GM12878 (cell line): ENCODE data around the gene FAM151A. TPM values are rescaled to one million over a fixed set of nuclear protein-coding genes. Genes with fewer than 3 reads are reported as not detected.

Source experiments
- ATAC-seq: fragments of 200-7000 bp; cut with Tn5 transposase; 3 replicates; pipeline ENCODE4 v1.9.1; 2020; ENCODE audit warnings: mild to moderate bottlenecking, moderate library complexity
- BruUV-seq: library from RNA; stranded (reverse); fragments of 400-500 nt; replicated peaks from 2 replicates; lab custom pipeline; 2021; lab: Mats Ljungman, UMichigan
- CTCF ChIA-PET: fragments of 300-600 bp; sonication (Branson Sonifier 250); formaldehyde crosslinking; extraction: SDS; loops from one replicate; lab custom pipeline; 2021; ENCODE audit warnings: inconsistent platforms; lab: Yijun Ruan, JAX
- POLR2A ChIA-PET: fragments of 350-600 bp; formaldehyde crosslinking; extraction: SDS; loops from one replicate; lab custom pipeline; 2021; ENCODE audit warnings: inconsistent platforms; lab: Charles Lee
- RAD21 ChIA-PET: fragments of 300-600 bp; sonication (Branson Sonifier 250); formaldehyde crosslinking; loops from one replicate; lab custom pipeline; 2023; ENCODE audit warnings: antibody characterized with exemption; ENCODE audit not compliant: unreplicated experiment; lab: Charles Lee
- SMC1A ChIA-PET: fragments of 300-600 bp; sonication (Branson Sonifier 250); formaldehyde crosslinking; loops from one replicate; lab custom pipeline; 2023; ENCODE audit not compliant: unreplicated experiment, uncharacterized antibody; lab: Charles Lee
- DNase-seq: peaks from one replicate; pipeline ENCODE4 v3.0.0-alpha.2; 2011; ENCODE audit warnings: low read depth, low spot score
- FAIRE-seq: peaks from 3 replicates; lab custom pipeline; 2011; peaks lifted over from hg19 to GRCh38; lab: Jason Lieb, UNC
- H2AFZ ChIP-seq: 2 replicates; pipeline ENCODE4 v1.6.0; 2011; ENCODE audit warnings: low read depth, low read length, control low read depth; ENCODE audit not compliant: control insufficient read depth
- H3K27ac ChIP-seq: 2 replicates; pipeline ENCODE4 v1.5.1; 2011; ENCODE audit warnings: control low read depth; ENCODE audit not compliant: control insufficient read depth, insufficient read depth
- H3K27me3 ChIP-seq, 2 experiments: replicated peaks in 1 of 2; 2 replicates each; pipeline versions ENCODE4 v1.6.0 to v1.6.1; 2011; ENCODE audit warnings: low read length in 1 of 2; ENCODE audit not compliant: control insufficient read depth in 2 of 2, insufficient read depth in 2 of 2
- H3K36me3 ChIP-seq, 2 experiments: 2 replicates each; pipeline ENCODE4 v1.5.1; 2011; ENCODE audit warnings: low read length in 1 of 2; ENCODE audit not compliant: control insufficient read depth in 2 of 2, insufficient read depth in 2 of 2
- H3K4me1 ChIP-seq: 2 replicates; pipeline ENCODE4 v1.6.1; 2011; ENCODE audit warnings: mild to moderate bottlenecking, low read length, moderate library complexity, mixed read lengths; ENCODE audit not compliant: control insufficient read depth, insufficient read depth
- H3K4me2 ChIP-seq: 2 replicates; pipeline ENCODE4 v1.6.0; 2011; ENCODE audit warnings: control low read depth; ENCODE audit not compliant: control insufficient read depth, insufficient read depth
- H3K4me3 ChIP-seq: fragments of 200-600 bp; sonication (generic); 2 replicates; pipeline ENCODE4 v1.5.1; 2016
- H3K79me2 ChIP-seq: 2 replicates; pipeline ENCODE4 v1.6.0; 2011; ENCODE audit warnings: low read length; ENCODE audit not compliant: control insufficient read depth, insufficient read depth
- H3K9ac ChIP-seq: 2 replicates; pipeline ENCODE4 v1.8.0; 2011; ENCODE audit warnings: low read length, control low read depth, mixed read lengths; ENCODE audit not compliant: control insufficient read depth, insufficient read depth
- H3K9me3 ChIP-seq: replicated peaks from 3 replicates; pipeline ENCODE4 v1.5.1; 2011; ENCODE audit warnings: mild to moderate bottlenecking, low read length; ENCODE audit not compliant: control insufficient read depth, insufficient read depth
- H4K20me1 ChIP-seq: 2 replicates; pipeline ENCODE4 v1.6.0; 2011; ENCODE audit not compliant: control insufficient read depth, insufficient read depth
- CBFB ChIP-seq: IDR thresholded peaks from 2 replicates; pipeline ENCODE4 v1.6.1; 2016; ENCODE audit warnings: antibody characterized with exemption, low read depth
- CHD4 ChIP-seq: fragments of 200-600 bp; sonication (generic); IDR thresholded peaks from 2 replicates; pipeline ENCODE4 v1.6.1; 2016; ENCODE audit warnings: mild to moderate bottlenecking
- DPF2 ChIP-seq: fragments of 450-650 bp; IDR thresholded peaks from 2 replicates; pipeline ENCODE4 v1.6.1; 2017; ENCODE audit warnings: mild to moderate bottlenecking
- E2F8 ChIP-seq: fragments of 450-650 bp; IDR thresholded peaks from 2 replicates; pipeline ENCODE4 v1.6.1; 2018; ENCODE audit warnings: mild to moderate bottlenecking, low read depth, moderate library complexity; ENCODE audit not compliant: partially characterized antibody
- HDAC2 ChIP-seq: fragments of 200-600 bp; sonication (generic); IDR thresholded peaks from 2 replicates; pipeline ENCODE4 v1.6.1; 2017
- MYB ChIP-seq: fragments of 150-350 bp; IDR thresholded peaks from 2 replicates; pipeline ENCODE4 v1.6.1; 2014; ENCODE audit warnings: mild to moderate bottlenecking, low read depth, low read length, borderline replicate concordance
- NKRF ChIP-seq: fragments of 450-650 bp; conservative IDR thresholded peaks from 2 replicates; pipeline ENCODE4 v1.6.1; 2017; ENCODE audit warnings: mild to moderate bottlenecking, moderate library complexity
- NR2C1 ChIP-seq: fragments of 450-650 bp; IDR thresholded peaks from 2 replicates; pipeline ENCODE4 v1.6.1; 2017; ENCODE audit warnings: antibody characterized with exemption, mild to moderate bottlenecking, moderate library complexity
- NRF1 ChIP-seq: conservative IDR thresholded peaks from 2 replicates; pipeline ENCODE4 v1.6.1; 2011; ENCODE audit warnings: mild to moderate bottlenecking, low read depth, low read length, improper control_type of control experiment
- PML ChIP-seq: IDR thresholded peaks from 2 replicates; pipeline ENCODE4 v1.6.1; 2012; ENCODE audit warnings: low read length, inconsistent platforms
- RB1 ChIP-seq: fragments of 450-650 bp; formaldehyde crosslinking; IDR thresholded peaks from 2 replicates; pipeline ENCODE4 v1.6.1; 2017; ENCODE audit warnings: mild to moderate bottlenecking, borderline replicate concordance
- SREBF1 ChIP-seq: IDR thresholded peaks from 2 replicates; pipeline ENCODE4 v1.6.1; 2012; ENCODE audit warnings: mild to moderate bottlenecking, low read length
- SUZ12 ChIP-seq: fragments of 200-600 bp; sonication (generic); IDR thresholded peaks from one replicate; pipeline ENCODE4 v1.6.1; 2018; ENCODE audit warnings: antibody characterized with exemption, mild to moderate bottlenecking; ENCODE audit not compliant: unreplicated experiment
- YBX1 ChIP-seq: fragments of 450-650 bp; IDR thresholded peaks from 2 replicates; pipeline ENCODE4 v1.6.1; 2016; ENCODE audit warnings: antibody characterized with exemption
- ZBED1 ChIP-seq: IDR thresholded peaks from 2 replicates; pipeline ENCODE4 v1.6.1; 2016; ENCODE audit warnings: borderline replicate concordance
- WGBS: methylation state at CpG from one replicate; pipeline ENCODE4 v1.1.6; 2016; ENCODE audit warnings: low lambda C conversion rate; ENCODE audit not compliant: insufficient replicate concordance, insufficient coverage; ENCODE audit errors: missing lambda C conversion rate; 5-methylcytosine and 5-hydroxymethylcytosine counted together
- in situ Hi-C: fragments of 300-500 bp; cut with MboI; formaldehyde crosslinking; loops from 9 replicates; pipeline ENCODE4 v1.14.3; 2018; ENCODE audit warnings: mixed read lengths
- intact Hi-C: fragments of 100-400 bp; cut with micrococcal nuclease; formaldehyde crosslinking; loops from one replicate; pipeline ENCODE4 v1.14.2; 2022; ENCODE audit not compliant: unreplicated experiment
- polyA plus RNA-seq, 11 experiments: library from polyadenylated mRNA; depleted of rRNA in 4 of 11; unstranded in 6 of 11; stranded (reverse) in 5 of 11; fragments of >200 nt; fragmentation: Nextera tagmentation in 4 of 11; fragmentation: Illumina TruSeq in 1 of 11; extraction: Ambion mirVana in 4 of 11; extraction: Trizol in 1 of 11; gene quantifications; 1 replicate in 1 of 11; 2 replicates in 10 of 11; pipeline versions ENCODE4 v1.2.1 to v1.2.3, GENCODE V29; 2011 to 2016; ENCODE audit warnings: inconsistent platforms in 2 of 11, missing spikeins in 2 of 11, low read depth in 1 of 11
- total RNA-seq, 4 experiments: library from RNA; depleted of rRNA in 3 of 4; stranded (reverse); fragments of >200 nt in 3 of 4; fragmentation: Illumina TruSeq in 1 of 4; extraction: Trizol in 1 of 4; gene quantifications; 2 replicates each; pipeline versions ENCODE4 v1.2.1 to v1.2.3, GENCODE V29; 2013 to 2021
- TF ChIP-seq, protein P1 (sequence below): IDR thresholded peaks from 2 replicates; pipeline ENCODE4 v1.6.1; 2011; ENCODE audit warnings: low read depth, mild to moderate bottlenecking, low read length, moderate library complexity, borderline replicate concordance; ENCODE audit errors: extremely low read depth
- TF ChIP-seq, protein P2 (sequence below): IDR thresholded peaks from 2 replicates; pipeline ENCODE4 v1.6.1; 2012; ENCODE audit warnings: low read length, inconsistent platforms

FAM151A gene
- total and polyA plus RNA-seq, 10 of the 15 experiments (the other 5 are each of a cell fraction or from before 2014, with no cell fraction given), result 0.09 to 0.34 (median 0.14) TPM; not detected in 5

GRCh38 chr1:54574158-54574778 is 49.1 kb downstream of the FAM151A start:
- Histone ChIP-seq H3K36me3 (no peaks in the 10 kb centered on the region), H4K20me1 (no peaks in the 10 kb centered on the region), H3K9me3 (no peaks in the 10 kb centered on the region), H3K27ac (no peak overlapping the region), H3K9ac (no peak overlapping the region), H3K4me2 (no peak overlapping the region), H3K4me3 (no peak overlapping the region), H3K27me3 (no peaks in the 10 kb centered on the region), H2AFZ (no peak overlapping the region), H3K4me1 (no peaks in the 10 kb centered on the region; the same call in 1 of the 2 replicates), H3K79me2 (no peaks in the 10 kb centered on the region)
- ChIA-PET CTCF (no interaction called here), SMC1A (no interaction called here), RAD21 (no interaction called here), POLR2A (no interaction called here)
- intact Hi-C loops (no loop called here), in situ Hi-C loops (no loop called here)
- no TSS peak for BruUV-seq
- FAIRE-seq, result no peak
- TF ChIP-seq SREBF1, result no peak
- TF ChIP-seq HDAC2, result no peak
- TF ChIP-seq CBFB, result no peak
- no peak for TF ChIP-seq PML
- TF ChIP-seq YBX1, result no peak
- no peak for TF ChIP-seq E2F8
- TF ChIP-seq SUZ12, result no peak
- TF ChIP-seq DPF2, result no peak
- no peak for TF ChIP-seq CHD4
- TF ChIP-seq NR2C1, result no peak
- TF ChIP-seq NRF1, result no peak
- TF ChIP-seq MYB, result no peak
- TF ChIP-seq, protein P1, sequence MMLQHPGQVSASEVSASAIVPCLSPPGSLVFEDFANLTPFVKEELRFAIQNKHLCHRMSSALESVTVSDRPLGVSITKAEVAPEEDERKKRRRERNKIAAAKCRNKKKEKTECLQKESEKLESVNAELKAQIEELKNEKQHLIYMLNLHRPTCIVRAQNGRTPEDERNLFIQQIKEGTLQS, result no peak
- TF ChIP-seq NKRF, result no peak
- TF ChIP-seq, protein P2, sequence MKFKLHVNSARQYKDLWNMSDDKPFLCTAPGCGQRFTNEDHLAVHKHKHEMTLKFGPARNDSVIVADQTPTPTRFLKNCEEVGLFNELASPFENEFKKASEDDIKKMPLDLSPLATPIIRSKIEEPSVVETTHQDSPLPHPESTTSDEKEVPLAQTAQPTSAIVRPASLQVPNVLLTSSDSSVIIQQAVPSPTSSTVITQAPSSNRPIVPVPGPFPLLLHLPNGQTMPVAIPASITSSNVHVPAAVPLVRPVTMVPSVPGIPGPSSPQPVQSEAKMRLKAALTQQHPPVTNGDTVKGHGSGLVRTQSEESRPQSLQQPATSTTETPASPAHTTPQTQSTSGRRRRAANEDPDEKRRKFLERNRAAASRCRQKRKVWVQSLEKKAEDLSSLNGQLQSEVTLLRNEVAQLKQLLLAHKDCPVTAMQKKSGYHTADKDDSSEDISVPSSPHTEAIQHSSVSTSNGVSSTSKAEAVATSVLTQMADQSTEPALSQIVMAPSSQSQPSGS, result no peak
- TF ChIP-seq RB1, result no peak
- TF ChIP-seq ZBED1, result no peak
- no peak for DNase-seq
- 71% methylated on average over 12 of the region's 12 CpGs for WGBS
- no peak for ATAC-seq
